ENCODE measurements around the gene WIPF2. TPM values are rescaled to one million over a fixed set of nuclear protein-coding genes. Genes with fewer than 3 reads are reported as not detected.
"Not testable (repeated sequence)": the region's sequence is repeated elsewhere in the genome, so short reads cannot be mapped to it uniquely, and the experiment has no call there.

The WIPF2 gene
- polyA plus RNA-seq, 3 donors: 27.4 to 35.9 (median 28.7) TPM

DNA sequence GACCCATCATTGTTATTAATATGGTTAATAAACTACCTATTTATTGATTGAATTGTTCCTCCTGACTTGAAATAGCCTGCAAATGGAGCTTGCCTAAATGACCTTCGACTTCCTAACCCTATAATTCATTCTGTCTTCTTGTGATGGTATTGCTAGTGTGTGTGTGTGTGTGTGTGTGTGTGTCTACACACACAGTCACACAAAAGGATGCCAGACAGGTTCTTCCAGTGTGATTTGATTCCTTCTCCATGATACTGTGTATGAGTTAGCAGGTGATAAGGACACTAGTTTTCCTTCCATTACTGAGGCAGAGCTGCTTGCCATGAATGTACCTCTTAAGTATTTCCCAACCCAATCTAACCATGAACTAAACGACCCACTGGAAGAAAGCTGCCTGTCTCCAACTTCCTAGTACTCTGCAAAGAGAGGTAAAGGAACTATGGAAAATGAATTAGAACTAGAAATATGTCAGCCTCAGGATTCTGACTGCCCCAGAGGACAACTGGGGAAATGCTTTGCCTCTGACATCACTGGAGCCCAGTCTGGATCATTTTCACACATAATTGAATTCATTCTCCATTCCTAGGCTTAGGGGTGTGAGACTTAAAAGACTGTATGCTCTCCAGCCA lies 65.1 kb downstream of the WIPF2 start:
- no peak for DNase-seq (ENCODE audit: extremely low read depth in 1 of 11, low read depth in 9 of 11, low spot score in 4 of 11)

DNA sequence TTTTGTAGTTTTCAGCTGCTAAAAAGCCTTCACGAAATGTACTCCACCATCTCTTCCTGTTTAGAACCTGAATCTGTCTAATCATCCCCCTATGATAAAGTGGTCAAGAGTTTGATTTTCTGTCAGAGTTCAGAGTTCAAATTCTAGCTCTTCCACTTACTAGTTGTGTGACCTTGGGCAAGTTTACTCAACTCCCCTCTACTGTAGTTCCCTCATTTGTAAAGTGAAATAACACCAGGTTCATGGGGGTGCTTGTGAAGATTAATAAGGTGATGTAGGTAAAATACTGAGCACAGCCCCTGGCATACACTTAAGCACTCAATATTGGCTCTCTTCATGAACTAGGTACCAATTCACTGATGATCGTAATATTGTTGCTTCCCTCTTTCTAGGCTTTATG lies 67.4 kb downstream of the WIPF2 start:
- DNase-seq (ENCODE audit: extremely low read depth in 1 of 11, low read depth in 9 of 11, low spot score in 4 of 11): no peak

DNA sequence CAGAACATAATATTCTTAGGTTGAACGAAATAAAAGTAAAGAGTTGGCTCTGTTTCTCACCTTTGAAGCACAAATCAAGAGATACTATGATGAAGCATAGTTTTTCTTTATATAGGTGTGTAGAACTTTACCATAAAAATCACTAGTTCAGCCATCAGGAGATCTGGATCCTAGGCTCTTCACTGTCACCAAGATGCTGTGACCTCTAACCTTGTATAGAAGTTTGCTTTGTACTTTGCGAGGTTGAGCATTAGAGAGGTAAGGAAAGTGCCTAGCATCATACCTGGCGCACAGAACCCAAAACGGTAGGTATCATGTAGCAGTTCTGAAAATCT lies 68.0 kb downstream of the WIPF2 start:
- DNase-seq (ENCODE audit: extremely low read depth in 1 of 11, low read depth in 9 of 11, low spot score in 4 of 11): no peak

DNA sequence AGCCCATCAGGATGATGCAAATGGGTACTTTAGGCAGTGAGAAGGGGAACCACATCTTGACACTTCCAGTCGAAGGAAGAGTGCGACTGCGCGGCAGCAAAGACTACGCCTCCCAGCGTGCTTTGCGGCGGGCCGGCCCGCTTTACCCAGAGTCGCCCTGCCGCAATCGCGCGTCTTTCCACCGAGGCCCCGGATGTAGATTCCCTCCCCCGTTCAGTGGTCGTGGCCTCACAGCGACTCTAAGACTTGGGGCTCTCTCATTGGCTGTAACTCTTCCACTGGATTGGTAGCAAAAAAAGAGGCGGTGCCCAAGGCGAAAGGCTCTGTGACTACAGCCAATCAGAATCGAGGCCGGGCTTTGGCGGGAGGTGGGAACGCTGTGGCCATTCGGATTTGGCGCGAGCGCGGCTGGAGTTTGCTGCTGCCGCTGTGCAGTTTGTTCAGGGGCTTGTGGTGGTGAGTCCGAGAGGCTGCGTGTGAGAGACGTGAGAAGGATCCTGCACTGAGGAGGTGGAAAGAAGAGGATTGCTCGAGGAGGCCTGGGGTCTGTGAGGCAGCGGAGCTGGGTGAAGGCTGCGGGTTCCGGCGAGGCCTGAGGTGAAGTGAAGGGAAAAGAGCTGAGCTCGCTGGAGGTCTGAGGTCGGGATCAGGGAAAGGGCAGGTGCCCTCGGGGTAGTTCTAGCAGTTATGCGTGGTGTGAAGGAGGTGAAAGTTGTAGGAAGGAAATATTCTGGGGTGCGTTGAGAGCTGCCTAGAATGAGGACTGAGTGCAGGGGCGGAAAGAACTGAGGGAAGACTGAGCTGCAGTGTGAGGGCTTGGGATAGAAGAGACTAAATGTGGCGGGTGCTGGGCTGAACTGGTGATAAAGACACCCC lies 68.6 kb downstream of the WIPF2 start, which contains the start of gene CDC6:
Gene CDC6 (plus strand): TSS at position 386 of the 876 bp plus-strand sequence. CDS start 1,542 bp downstream, outside the sequence.
- DNase-seq (ENCODE audit: extremely low read depth in 1 of 11, low read depth in 9 of 11, low spot score in 4 of 11): peak; percentile 94 to 100 (median 99)

DNA sequence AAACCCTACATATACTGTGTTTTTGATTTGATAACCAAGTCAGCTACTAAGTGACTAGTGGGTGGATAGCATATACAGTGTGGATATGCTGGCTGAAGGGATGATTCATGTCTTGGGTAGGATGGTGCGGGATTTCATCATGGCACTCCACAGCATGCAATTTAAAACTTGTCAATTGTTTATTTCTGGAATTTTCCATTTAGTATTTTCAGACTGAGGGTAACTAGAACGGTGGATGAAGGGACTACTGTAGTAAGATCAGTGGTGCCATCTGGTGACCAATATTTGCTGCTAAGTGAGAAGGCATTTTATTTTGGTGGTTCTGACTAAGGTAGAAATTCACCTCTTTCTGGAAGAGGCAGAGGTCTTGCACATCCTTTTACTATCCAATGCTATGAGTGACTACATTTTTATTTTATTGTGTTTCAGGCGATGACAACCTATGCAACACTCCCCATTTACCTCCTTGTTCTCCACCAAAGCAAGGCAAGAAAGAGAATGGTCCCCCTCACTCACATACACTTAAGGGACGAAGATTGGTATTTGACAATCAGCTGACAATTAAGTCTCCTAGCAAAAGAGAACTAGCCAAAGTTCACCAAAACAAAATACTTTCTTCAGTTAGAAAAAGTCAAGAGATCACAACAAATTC lies 71.7 kb downstream of the WIPF2 start:
- peak in 1 of 11 donors; percentile 67 for DNase-seq (ENCODE audit: extremely low read depth in 1 of 11, low read depth in 9 of 11, low spot score in 4 of 11)

DNA sequence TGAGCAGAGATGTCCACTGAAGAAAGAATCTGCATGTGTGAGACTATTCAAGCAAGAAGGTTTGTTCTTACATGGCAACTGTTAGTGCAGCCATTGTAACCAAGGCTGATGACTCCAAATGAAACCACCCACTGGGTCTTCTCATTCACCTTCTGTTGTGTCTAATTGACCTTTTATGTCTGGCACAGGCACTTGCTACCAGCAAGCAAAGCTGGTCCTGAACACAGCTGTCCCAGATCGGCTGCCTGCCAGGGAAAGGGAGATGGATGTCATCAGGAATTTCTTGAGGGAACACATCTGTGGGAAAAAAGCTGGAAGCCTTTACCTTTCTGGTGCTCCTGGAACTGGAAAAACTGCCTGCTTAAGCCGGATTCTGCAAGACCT lies 72.2 kb downstream of the WIPF2 start:
- DNase-seq (ENCODE audit: extremely low read depth in 1 of 11, low read depth in 9 of 11, low spot score in 4 of 11): no peak

DNA sequence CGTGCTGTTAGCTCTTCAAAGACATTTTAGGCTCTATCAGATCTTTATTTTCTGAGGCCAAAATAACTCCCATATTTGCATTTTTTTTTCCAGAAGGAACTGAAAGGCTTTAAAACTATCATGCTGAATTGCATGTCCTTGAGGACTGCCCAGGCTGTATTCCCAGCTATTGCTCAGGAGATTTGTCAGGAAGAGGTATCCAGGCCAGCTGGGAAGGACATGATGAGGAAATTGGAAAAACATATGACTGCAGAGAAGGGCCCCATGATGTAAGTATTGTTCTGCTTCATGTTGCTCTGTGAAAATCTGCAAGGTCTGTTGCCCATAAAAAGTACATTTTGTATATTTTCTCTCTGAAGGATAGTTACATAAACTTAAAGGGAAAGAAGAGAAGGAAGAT lies 74.3 kb downstream of the WIPF2 start:
- DNase-seq (ENCODE audit: extremely low read depth in 1 of 11, low read depth in 9 of 11, low spot score in 4 of 11): no peak

DNA sequence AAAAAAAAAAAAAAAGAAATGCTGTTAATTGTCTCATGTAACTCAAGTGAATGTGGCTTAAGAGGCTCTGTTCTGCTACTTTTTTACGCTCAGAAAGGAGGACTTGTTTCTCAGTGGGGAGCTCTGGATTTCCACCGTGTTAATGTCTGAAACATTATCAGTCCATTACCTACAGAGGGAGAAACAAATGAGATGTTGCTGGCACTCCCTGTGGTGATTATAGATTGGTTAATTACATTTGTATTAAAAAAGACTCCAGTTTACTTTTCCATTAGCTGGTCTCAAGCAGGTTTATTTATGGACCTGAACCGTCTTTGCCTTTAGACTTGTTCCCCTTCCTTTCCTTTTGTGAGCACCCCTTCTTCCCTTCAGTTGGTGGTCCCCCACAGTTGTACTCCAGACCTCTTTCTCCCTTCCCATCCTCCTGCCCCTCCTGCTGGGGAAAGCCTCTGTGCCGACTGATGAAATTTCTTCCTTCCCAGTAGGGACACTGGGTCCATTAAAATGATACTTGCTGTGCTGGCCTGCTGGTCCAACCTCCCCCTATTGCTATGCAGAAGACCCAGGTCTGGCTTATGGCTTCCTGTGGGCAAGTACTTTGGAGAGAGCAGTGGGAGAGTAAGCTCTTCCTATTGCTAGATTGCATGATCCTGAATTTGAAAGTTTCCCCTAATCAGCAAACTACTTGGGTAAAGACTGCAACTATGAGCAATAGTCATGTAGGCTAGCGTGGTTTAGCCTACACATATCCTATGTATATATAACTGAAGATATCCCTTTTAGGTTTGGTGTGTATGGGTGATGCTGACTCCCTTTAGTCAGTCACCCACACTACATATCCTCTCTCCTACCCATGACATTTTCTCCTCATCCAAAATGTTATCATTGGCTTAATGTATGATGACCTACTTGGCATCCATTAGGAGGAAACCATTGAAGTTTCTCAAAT lies 76.7 kb downstream of the WIPF2 start:
- DNase-seq (ENCODE audit: extremely low read depth in 1 of 11, low read depth in 9 of 11, low spot score in 4 of 11): no peak

DNA sequence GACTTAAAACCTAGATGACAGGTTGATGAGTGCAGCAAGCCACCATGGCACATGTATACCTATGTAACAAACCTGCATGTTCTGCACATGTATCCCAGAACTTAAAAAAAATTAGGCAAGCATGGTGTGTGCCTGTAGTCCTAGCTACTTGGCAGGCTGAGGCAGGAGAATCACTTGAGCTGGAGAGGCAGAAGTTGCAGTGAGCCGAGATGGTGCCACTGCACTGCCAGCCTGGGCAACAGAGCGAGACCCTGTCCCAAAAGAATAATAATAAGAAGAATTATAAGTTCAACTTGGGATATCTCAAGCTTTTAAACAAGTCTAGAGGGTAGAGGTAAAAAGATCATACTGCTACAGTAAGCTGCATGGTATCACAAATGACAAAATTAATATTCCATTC lies 78.4 kb downstream of the WIPF2 start:
- DNase-seq (ENCODE audit: extremely low read depth in 1 of 11, low read depth in 9 of 11, low spot score in 4 of 11): no peak

DNA sequence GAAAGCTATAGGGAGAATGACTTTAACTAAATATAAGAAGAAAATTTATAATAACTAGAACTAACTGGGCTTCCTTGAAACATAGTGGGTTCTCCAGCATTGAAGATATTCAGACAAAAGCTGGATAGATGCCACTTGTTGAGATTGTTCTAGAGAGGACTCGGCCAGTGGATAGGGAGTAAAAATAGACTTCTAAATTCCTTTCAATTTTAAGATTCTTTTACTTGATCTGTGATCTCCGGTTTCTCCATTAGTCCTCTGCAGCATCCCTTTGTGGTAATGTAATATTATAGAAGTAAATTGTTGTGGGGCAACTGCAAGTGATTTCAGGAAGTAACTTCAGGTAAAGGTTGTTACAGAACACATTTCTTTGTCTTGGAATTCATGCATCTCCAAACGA lies 79.6 kb downstream of the WIPF2 start:
- no peak for DNase-seq (ENCODE audit: extremely low read depth in 1 of 11, low read depth in 9 of 11, low spot score in 4 of 11)

DNA sequence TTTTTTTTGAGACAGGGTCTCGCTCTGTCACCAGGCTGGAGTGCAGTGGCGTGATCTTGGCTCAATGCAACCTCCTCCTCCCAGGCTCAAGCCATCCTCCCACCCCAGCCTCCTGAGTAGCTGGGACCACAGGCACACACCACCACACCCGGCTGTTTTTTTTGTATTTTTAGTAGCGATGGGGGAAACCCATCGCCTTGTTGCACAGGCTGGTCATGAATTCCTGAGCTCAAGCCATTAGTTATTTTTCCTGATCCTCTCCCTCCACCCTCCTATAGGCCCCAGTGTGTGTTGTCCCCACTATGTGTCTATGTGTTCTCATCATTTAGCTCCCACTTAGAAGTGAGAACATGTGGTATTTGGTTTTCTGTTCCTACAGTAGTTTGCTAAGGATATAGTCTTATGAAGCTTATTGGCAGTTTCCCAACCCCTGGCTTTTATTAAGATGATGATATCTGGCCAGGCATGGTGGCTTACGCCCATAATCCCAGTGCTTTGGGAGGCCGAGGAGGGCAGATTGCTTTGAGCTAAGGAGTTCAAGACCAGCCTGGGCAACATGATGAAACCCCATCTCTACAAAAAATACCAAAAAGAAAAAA lies 80.2 kb downstream of the WIPF2 start:
- not testable (repeated sequence) for DNase-seq (ENCODE audit: extremely low read depth in 1 of 11, low read depth in 9 of 11, low spot score in 4 of 11)

DNA sequence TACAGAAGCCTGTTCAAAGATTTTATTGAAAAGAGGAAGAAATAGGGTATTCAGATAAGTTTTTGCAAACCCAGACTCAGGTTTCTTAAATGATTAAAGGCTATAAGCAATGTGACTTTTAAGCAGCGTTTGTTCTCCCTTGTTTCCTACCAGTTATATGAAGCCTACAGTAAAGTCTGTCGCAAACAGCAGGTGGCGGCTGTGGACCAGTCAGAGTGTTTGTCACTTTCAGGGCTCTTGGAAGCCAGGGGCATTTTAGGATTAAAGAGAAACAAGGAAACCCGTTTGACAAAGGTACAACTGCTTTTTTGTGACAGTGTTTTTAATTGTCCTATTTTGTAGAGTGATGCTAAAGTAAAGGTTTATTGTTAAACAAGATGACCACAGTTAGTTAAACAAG lies 82.2 kb downstream of the WIPF2 start:
- DNase-seq (ENCODE audit: extremely low read depth in 1 of 11, low read depth in 9 of 11, low spot score in 4 of 11): no peak

DNA sequence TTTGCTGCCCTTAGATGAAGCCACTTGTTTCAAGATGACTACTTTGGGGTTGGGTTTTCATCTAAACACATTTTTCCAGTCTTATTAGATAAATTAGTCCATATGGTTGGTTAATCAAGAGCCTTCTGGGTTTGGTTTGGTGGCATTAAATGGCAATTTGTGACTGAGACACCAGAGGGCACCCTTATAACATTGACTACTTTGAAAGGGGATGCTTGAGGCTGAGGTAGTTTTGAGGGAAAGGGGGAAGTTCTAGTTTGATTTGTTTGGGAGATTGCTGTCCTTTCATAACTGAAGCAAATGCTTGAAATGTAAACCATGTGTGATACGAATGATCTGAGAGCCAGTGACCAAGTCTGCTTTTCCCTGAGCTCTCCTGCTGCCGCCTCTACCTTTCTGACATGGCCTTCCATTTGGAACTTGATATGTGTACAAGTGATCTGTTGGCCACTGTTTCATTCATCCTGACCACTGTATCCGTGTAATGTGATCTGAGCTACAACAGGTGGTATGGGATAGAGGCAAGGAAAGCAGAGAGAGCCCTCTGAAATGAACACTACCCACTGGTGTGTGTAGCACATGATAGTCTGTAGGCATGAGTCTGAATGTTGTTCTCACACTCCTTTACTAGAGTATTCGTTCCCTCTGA lies 84.0 kb downstream of the WIPF2 start:
- DNase-seq (ENCODE audit: extremely low read depth in 1 of 11, low read depth in 9 of 11, low spot score in 4 of 11): no peak

DNA sequence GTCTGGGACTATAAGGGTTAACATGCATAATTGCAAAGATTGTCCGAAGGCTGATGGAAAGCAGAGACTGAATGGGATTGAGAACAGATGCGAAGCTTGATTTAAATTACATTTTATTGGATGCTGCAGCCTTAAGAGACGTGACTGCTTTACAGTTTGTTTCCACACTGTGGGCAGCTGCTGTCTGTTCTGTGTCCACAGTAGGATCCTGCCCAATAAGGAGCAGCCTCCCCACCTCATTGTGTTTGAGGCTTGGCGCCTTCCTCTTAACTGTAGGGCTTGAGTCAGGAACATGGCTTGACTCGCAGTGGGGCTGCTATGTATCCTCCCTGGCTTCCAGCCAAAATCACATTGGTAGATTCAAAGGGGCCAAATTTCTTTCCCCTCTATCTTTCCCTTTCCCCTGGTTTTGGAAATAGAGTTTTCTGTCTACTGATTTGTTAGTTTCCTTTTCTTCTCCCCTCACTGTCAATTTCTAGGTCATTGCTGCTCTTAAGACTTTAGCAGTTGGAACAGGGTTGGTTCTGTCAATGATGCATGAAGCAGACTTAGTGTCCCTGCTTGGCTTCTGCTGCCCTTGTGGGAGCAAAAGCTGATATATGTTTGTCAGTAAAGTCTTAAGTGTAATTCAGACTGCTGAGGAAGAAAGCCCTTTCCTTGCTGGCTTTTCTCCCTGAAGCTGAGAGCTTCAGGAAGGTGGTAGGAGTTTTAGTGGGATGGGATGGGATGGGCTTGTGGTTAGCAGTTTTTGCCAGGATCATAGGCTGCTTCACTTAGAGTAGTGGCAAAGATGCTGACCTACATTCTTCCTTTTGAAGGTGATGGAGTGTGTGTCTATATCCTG lies 84.8 kb downstream of the WIPF2 start:
- DNase-seq (ENCODE audit: extremely low read depth in 1 of 11, low read depth in 9 of 11, low spot score in 4 of 11): no peak

DNA sequence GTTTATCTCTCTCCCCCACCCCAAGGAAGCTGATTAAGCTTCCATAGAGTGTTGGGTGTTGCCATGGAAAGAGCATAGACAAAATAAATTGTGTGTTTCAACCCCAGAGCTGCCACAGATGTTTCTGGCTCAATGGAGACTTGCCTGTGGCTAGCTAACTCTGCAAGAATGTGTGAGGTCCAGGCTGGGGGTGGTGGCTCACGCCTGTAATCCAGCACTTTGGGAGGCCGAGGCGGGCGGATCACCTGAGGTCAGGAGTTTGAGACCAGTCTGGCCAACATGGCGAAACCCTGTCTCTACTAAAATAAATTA lies 85.4 kb downstream of the WIPF2 start:
- DNase-seq (ENCODE audit: extremely low read depth in 1 of 11, low read depth in 9 of 11, low spot score in 4 of 11): not testable (repeated sequence)

DNA sequence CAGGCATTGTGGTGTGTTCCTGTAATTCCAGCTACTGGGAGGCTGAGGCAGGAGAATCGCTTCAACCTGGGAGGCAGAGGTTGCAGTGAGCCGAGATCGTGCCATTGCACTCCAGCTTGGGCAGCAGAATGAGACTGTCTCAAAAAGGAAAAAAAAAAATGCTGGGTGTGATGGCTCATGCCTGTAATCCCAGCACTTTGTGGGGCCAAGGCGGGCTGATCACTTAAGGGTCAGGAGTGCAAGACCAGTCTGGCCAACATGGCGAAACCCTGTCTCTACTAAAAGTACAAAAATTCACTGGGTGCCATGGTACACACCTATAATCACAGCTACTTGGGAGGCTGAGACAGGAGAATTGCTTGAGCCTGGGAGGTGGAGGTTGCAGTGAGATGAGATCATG lies 85.8 kb downstream of the WIPF2 start:
- not testable (repeated sequence) for DNase-seq (ENCODE audit: extremely low read depth in 1 of 11, low read depth in 9 of 11, low spot score in 4 of 11)

DNA sequence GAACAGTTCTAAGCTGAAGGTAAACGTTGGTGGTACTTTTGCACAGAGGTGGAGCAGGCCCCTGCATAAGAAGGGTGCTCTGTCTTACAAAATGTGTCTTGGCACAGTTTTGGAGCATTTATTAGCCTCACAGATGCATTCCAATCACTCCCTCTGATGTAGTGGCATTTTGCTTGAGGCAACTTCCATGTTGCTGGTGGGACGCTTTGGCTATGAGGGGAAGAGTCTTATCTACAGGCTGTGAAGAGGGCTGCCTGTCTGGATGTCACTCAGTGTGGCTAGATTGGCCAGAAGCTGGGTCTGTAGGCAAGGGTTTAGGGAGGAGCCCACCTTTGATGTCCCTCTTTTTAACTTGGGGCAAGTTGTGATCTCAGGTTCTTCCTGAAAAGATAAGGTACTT lies 87.3 kb downstream of the WIPF2 start:
- DNase-seq (ENCODE audit: extremely low read depth in 1 of 11, low read depth in 9 of 11, low spot score in 4 of 11): no peak
